Ishikawa (cell line): ENCODE results near the gene ABCB8.

Source experiments
- CEBPB ChIP-seq: IDR thresholded peaks from 2 replicates; pipeline ENCODE4 v1.6.1; 2012
- CREB1 ChIP-seq: IDR thresholded peaks from 2 replicates; pipeline ENCODE4 v1.6.1; 2012; ENCODE audit warnings: low read depth
- EGR1 ChIP-seq: IDR thresholded peaks from 2 replicates; pipeline ENCODE4 v1.6.1; 2012
- EP300 ChIP-seq: IDR thresholded peaks from 2 replicates; pipeline ENCODE4 v1.6.1; 2012; ENCODE audit warnings: borderline replicate concordance
- FOXM1 ChIP-seq: IDR thresholded peaks from 2 replicates; pipeline ENCODE4 v1.6.1; 2012; ENCODE audit warnings: low read depth, borderline replicate concordance
- NFIC ChIP-seq: IDR thresholded peaks from 2 replicates; pipeline ENCODE4 v1.6.1; 2012
- RAD21 ChIP-seq: IDR thresholded peaks from 2 replicates; pipeline ENCODE4 v1.6.1; 2012; ENCODE audit warnings: low read depth
- REST ChIP-seq: IDR thresholded peaks from 2 replicates; pipeline ENCODE4 v1.6.1; 2012; ENCODE audit warnings: low read depth, mild to moderate bottlenecking
- TAF1 ChIP-seq: IDR thresholded peaks from 2 replicates; pipeline ENCODE4 v1.6.1; 2012; ENCODE audit warnings: low read depth, mild to moderate bottlenecking
- TCF12 ChIP-seq: IDR thresholded peaks from 2 replicates; pipeline ENCODE4 v1.6.1; 2012; ENCODE audit warnings: low read depth
- TEAD4 ChIP-seq: IDR thresholded peaks from 2 replicates; pipeline ENCODE4 v1.6.1; 2012
- USF1 ChIP-seq: IDR thresholded peaks from 2 replicates; pipeline ENCODE4 v1.6.1; 2012
- YY1 ChIP-seq: IDR thresholded peaks from 2 replicates; pipeline ENCODE4 v1.6.1; 2012; ENCODE audit warnings: low read depth
- ZBTB7A ChIP-seq: IDR thresholded peaks from 2 replicates; pipeline ENCODE4 v1.6.1; 2012; ENCODE audit warnings: low read depth
- TF ChIP-seq, protein P1 (sequence below): IDR thresholded peaks from 2 replicates; pipeline ENCODE4 v1.6.1; 2012

Gene ABCB8

GRCh38 chr7:151008511-151009323 lies 19.5 kb upstream of the ABCB8 start:
- TF ChIP-seq NFIC (no peak), TCF12 (no peak), FOXM1 (no peak), CEBPB (no peak), CREB1 (no peak), RAD21 (no peak), USF1 (no peak), EGR1 (no peak), ZBTB7A (no peak), EP300 (no peak), REST (no peak), YY1 (no peak), TEAD4 (no peak), TAF1 (no peak)
- TF ChIP-seq, protein P1, sequence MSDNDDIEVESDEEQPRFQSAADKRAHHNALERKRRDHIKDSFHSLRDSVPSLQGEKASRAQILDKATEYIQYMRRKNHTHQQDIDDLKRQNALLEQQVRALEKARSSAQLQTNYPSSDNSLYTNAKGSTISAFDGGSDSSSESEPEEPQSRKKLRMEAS = no peak

- TF ChIP-seq NFIC = no peak
- no peak for TF ChIP-seq EP300
- TF ChIP-seq CEBPB = no peak
- TF ChIP-seq YY1 = no peak
- TF ChIP-seq TAF1 = no peak
- TF ChIP-seq, protein P1 = no peak
- no peak for TF ChIP-seq CREB1
- no peak for TF ChIP-seq FOXM1
- TF ChIP-seq TEAD4 = no peak
- TF ChIP-seq EGR1 = no peak
- TF ChIP-seq RAD21 = no peak
- TF ChIP-seq ZBTB7A = no peak
- TF ChIP-seq REST = no peak
- TF ChIP-seq TCF12 = no peak
- no peak for TF ChIP-seq USF1
Measured at GRCh38 chr7:151009327-151010036, 18.8 kb upstream of the ABCB8 start.

DNA sequence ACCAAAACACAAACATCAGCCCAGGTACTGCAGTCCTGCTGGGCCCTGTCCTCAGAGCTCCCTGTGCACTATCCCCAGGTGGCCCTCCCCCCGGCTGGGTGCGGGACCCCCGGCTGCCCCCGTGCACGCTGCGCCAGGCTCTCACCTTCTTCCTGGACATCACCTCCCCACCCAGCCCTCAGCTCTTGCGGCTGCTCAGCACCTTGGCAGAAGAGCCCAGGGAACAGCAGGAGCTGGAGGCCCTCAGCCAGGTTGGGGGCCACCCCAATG lies 18.3 kb upstream of the ABCB8 start:
- TF ChIP-seq EGR1 (no peak), USF1 (no peak), CREB1 (no peak), EP300 (no peak), NFIC (no peak), ZBTB7A (no peak), FOXM1 (no peak), TAF1 (no peak), CEBPB (no peak), RAD21 (no peak)

- TF ChIP-seq ZBTB7A = no peak
- TF ChIP-seq NFIC = no peak
Measured at GRCh38 chr7:151010307-151011096, 17.7 kb upstream of the ABCB8 start.

- TF ChIP-seq CREB1 (no peak), TEAD4 (no peak), TCF12 (no peak)
Measured at GRCh38 chr7:151011097-151011409, 17.2 kb upstream of the ABCB8 start.
